HG02678 (cell line): ENCODE measurements around the gene C16orf92.
"Not testable (repeated sequence)": the region's sequence is repeated elsewhere in the genome, so short reads cannot be mapped to it uniquely, and the experiment has no call there.

Experiments
- ATAC-seq: cut with Tn5 transposase; IDR thresholded peaks from one replicate; pipeline ENCODE4 v1.9.1; 2021; ENCODE audit warnings: mild to moderate bottlenecking, moderate library complexity; ENCODE audit not compliant: unreplicated experiment

C16orf92 gene

DNA sequence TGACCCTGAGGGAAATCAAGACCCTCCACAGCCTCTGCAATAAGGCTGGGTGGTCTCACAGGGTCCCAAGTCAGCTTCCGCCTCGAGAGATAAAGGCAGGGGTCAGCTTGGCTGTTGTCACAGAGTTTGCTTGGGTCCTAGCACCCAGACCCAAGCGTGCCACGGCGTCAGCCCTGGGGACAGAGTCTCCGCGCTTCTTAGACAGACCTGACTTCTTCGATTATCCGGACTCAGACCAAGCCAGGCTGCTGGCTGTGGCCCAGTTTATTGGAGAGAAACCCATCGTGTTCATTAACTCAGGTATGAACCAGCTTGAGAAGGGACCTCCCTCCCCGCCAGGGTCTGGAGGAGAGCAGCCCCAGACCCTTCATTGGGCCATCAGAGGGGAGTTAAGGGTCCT, 588 bp downstream of the C16orf92 start:
- ATAC-seq, result no peak

DNA sequence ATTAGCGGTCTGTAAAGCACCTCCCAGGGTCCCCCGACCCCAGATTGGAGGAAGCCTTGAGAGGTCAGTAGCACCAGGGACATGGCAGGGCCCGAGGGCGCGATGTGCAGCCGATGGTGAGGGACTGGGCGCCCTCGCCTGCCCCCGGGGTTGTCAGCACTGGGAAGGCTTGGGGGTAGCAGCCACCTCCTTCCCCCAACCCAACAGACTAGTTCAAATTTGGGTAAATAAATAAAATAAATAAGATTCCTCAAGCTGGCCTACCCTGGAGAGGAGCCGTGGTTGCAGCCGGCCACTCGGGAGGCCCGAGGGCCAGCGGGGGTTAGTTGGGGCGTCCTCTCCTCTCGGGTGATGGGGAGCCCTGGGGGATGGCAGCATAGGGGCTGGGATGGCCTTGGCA, 1.5 kb downstream of the C16orf92 start:
- ATAC-seq, result no peak

DNA sequence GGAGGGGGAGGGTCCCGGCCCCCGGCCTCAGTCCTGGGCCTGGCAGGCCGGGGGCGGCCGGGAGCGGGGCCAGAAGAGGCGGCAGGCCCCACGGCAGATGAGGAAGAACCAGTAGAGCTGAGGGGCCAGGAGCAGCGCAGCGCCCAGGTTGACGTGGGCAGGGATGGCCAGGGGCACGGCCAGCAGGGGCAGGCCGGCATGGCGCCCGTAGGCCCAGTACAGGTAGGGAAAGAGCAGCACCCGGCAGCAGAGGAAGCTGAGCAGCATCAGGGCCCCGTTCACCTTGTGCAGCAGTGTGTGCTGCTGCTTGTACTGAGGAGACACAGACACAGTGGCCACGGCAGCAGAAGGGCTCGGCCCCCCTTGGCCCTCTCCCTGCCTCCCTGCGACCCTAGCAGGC, 2.2 kb downstream of the C16orf92 start:
- no peak for ATAC-seq

DNA sequence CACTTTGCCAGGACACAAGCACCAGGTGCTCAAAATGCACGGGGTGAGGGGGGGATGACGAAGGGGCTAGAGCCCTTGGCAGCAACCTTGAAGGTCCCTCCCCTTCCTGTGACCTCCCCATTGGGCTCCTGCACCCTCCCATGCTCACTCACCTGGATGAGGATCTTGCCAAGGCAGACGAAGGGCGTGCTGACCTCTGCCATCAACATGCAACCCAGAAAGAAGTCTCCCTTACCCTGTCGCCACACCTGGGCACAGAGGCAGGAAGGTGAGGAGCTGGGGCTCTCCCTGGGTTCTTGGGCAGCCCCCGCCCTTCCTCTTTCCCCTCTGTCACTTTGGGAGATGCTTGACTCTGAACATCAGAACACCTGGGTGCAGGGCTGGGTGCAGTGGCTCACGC, 2.6 kb downstream of the C16orf92 start:
- no peak for ATAC-seq

DNA sequence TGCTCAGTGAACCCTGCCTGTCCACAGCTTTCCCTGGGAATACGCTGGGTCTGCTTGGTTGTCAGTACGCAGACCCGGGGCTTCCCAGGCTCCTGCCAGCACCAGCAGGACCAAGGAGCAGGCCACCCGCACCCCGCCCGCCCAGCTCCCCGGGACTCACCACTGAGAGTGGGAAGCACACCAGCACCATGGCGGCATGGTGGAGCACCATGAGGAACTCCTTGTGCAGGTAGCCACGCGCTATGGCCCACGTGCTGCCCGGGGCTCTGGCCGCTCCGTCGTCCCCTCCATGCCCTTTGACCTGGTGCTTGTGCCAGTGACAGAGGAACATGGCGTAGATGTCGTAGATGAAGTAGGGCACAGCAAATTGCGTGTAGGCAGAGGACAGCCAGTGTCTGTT, 3.5 kb downstream of the C16orf92 start:
- no peak for ATAC-seq

DNA sequence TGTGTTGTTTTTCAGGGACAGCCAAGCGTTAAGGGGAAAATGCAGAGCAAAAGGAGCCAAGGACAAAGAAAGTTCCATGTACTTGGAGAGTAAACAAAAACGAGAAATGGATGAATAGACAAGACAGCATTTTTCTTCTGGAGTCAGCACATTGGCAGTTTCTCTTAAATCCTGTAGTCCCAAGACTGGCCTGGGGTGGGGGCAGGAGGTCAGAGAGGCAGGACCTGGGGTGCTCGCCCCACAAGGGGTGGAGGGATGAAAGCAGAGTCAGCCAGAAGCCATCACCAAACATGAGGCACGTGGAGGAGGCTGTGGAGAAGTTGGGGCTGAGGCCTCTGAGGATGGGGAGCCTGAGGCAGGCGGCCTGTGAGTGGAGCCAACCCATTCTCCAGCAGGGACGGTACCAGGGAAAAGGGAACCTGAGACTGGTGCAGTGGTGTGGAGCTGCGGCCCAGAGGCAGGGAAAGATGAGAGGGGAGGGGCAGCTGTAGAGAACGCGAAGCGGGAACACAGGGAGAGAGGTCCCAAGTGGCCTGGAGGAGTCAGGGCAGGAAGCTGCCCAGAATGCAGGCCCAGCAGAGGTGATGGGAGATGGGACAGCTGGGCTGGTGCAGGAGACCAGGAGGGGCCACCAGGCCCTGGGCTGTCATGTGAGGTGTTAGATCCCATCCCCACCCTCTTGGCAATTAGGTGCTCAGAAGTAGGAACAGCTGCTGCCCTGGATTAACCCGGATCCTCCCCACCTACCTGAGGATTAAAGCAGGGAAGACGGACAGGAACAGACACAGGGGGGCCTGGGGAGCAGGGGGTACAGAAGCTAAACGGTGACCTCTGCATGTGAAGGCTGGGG, 4.8 kb downstream of the C16orf92 start:
- no peak for ATAC-seq

DNA sequence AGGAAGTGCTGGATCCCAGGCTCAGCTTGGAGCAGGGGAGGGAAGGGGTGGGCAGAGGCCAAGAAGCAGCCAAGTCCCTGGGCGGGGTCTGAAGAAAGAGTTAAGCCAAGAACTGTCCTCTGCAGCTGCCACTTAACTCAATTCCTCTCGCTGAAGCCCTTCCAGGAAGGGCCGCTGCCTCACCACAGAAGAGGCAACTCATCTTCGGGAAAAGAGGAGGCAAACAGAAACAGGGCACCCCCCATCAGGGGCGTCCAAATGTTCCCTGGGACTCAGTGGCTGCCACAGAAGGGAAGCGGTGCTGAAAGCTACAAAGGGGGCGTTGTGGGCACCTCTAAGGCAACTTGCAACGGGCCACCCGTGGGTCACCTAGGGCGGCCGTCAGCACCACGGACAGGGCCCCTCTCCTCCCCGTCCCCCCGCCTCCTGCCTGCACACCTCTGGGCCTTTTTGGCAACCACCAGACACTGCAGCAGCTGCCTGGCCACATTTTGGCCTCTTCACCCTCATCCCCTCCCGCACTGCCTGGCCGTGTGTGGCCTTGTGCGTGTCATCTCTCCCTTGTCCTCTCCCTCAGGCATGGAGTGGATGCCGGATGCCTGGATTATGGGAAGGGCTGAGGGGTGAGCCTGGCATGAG, 5.6 kb downstream of the C16orf92 start:
- no peak for ATAC-seq

DNA sequence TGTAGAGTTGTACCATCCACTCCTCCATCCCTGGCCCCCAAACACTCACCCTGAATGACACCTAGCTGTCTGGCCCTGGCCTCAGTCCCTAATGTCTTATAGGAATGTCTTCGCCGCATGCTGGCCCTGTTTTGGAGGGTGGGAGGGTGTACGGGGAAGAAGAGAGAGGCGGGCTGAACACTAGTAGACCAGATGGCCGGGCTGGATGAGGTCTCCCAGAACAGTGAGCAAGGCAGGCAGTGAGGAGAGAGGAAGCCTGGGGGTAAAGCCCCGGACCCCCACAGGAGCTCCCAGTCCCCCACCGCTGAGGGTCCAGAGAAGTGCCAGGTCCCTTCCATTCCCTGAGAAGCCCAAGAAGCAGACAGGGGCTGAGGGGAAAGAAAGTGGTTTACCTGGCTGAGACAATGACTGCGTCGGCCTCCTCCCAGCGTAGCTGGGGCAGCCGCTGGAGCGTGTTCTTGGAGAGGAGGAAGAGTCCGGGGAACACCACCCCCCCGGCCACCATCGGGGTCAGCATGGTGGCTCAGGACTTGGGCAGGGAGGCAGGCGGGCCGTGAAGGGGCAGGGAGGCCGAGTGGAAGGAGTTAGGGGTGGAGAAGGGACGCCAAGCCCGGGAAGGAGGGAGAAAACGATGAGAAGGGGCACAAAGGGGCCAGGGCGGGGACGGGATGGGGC, 7.2 kb downstream of the C16orf92 start:
- no peak for ATAC-seq

DNA sequence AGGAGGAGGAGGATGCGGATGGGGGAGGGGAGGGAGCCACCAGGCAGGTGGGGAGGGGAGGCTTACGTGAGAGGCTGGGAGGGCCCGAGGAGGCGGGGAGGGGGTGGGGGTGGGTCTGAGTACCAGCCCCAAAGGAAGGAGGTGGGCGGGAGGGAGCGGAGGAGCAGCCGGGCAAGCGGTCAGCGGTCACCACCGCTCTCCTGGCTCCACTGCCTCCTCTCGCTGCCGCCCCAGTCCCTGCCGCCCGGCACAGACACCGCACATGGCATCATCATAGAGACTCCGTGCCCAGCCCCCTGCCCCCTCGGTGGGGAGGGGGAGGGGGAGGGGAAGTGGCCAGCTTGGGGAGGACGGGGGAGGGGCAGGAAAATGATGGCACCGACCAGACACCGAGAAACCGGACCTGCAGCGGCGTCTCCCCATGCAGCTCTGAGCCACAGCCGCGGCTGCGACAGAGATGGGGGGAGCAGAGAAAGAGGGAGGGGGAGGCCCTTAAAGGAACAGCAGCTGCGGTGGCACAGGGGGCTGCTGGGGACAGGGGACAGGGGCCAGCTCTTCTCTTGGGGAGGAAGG, 7.9 kb downstream of the C16orf92 start, which contains the start of gene TLCD3B:
Gene TLCD3B, minus strand, starts transcription at position 431 of the 573 bp plus-strand sequence. CDS start 744 bp downstream, outside the sequence.
- ATAC-seq, result no peak

DNA sequence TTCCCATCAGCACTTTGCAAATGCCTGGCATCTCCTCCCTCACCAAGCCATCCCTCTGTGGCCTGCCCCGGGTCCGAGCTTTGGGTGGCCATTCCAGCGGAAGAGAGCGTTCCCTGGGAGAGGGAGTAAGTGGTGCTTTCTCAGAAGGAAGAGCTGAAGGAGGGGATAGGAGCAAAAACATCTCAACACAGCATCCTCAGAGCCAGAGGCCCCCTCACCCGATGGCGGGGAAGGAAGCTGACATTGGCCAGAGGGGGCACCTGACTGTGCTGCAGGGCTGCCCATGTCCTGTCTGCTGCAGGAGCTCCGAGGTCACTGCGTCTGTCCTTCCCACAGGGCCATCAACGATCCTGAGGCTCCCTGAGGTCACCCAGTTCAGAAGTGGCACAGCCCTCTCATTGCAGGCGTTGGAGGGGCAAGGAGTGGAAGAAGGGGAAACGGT, 8.5 kb downstream of the C16orf92 start:
- ATAC-seq, result no peak

DNA sequence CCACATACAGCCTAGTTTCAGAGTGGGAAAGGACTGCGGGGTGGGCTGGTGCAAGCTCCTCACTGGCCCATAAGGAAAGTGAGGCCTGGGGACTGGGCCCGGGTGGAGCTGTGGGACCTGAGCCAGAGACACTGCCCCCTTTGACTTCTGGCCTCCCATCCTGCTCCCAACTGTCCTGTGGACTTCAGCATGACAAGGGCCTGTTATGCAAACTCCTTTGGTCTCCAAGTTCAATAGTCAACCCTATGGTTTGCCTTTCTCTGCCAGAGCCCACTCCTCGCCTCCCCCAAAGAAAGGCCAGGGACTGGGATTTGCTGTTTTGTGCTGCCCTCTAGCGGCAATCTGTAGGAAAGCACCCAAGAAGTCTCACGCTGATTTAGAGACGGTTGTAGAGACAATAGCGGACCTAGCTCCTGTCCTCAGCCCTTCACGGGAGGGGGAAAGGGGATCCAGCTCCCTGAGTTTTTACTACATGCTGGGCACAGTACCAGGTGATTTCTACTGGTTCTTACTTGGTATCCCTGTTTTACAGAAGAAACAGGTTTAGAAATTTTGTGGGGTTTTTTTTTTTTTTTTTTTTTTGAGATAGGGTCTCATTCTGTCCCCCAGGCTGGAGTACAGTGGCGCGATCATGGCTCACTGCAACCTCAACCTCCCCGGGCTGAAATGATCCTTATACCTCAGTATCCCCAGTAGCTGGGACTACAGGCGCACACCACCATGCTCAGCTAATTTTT, 9.3 kb downstream of the C16orf92 start:
- no peak for ATAC-seq

DNA sequence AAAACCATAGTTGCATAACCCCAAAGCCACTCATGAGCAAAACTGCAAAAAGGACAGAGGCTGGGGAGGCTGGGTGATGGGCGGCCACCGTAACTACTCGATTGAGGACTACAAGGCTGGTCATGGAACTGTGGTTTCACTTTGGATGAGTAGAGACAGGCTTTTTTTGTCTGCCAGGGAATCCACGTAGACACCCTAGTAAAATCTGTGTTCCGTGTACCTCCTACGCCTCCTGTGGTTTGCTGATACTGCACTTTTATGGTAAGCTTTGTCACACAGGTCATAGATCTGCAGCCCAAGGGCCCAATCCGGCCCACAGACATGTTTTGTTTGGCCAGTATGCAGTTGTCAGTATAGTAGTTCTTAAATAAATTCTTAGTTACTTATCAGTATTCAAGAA, 10.3 kb downstream of the C16orf92 start:
- no peak for ATAC-seq

DNA sequence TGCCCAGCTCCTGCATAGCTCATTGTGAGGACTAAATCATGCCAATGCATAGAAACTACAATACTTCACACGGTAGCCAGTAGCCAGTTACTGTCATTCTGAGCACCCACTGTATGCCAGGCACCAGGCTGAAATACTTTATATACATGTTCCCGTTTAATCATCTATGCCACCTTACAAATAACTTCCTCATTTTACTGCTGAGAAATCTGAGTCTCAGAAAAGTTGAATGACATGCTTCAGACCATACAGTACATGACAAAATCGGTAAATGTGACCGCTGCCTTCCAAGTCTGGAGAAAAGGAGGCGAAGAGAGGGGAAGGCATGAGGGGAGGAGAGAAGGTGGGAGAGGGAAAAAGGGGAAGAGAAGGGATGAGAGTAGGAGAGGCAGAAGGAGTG, 17.2 kb downstream of the C16orf92 start:
- no peak for ATAC-seq

DNA sequence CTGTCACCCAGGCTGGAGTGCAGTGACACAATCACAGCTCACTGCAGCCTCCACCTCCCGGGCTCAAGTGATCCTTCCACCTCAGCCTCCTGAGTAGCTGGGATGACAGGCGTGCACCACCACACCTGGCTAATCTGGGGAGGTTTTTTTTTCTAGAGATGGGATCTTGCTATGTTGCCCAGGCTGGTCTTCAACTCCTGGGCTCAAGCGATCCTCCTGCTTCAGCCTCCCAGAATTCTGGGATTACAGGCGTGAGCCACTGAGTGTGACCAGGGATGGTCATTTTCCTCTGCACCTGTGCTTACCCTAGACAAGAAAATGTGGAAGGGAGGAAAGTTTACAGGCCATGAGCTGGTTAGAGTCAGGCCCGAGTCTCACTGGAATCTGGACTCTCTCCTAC, 17.7 kb downstream of the C16orf92 start:
- ATAC-seq, result not testable (repeated sequence)

DNA sequence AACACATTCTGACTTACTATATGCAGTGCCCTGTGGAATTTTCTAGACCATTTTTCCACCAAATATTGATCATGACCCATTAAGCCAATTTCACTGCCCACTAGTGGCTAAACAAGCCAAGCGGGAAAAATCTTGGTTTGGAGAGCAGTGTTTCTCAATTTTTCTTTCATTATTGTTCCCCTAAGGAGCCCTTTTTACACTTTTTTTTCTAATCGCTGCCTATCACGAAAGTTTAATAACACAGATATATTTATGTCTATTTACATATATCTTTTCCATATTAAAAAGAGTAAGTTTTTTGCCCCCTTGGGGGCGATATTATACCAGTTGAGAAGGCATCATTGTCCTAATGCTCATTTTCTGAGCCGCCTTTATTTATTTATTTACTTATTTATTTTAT, 18.8 kb downstream of the C16orf92 start:
- ATAC-seq, result no peak

DNA sequence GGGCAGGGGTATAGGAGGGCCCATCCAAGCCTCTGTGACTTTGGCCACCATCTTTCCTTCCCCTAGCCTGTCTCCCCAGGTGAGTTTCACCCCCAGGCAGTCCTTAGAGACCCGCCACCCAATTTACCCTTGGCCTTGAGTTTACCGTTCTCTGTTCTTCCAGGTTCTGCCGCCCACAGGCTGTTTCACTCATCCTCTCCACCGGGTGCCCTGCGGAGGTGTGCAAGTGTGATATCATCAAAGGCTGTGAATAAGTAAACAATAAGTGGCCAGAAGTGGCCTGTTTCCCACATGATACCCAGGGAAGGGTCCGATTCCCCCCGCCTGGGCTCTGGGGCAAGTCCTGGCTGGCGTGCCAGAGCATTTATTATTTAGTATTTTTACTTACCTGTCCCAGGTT, 23.2 kb downstream of the C16orf92 start:
- no peak for ATAC-seq

DNA sequence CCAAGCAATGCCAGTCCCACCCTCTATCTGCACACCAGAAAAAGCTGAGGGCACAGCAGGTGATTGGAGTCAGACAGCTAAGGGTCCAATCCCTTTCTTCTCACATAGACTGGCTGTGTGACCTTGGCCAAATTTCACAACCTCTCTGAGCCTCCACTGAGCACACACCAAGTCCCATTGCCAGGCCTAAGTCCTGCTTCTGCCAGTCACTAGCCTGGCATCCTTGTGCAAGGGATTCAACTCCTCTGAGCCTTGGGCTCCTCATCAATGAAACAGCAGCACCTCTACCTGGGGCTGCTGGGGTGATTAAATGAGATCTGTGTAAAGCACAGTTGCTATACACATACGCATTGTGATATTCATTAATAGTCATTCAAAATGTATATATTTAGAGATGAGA, 23.6 kb downstream of the C16orf92 start:
- no peak for ATAC-seq

DNA sequence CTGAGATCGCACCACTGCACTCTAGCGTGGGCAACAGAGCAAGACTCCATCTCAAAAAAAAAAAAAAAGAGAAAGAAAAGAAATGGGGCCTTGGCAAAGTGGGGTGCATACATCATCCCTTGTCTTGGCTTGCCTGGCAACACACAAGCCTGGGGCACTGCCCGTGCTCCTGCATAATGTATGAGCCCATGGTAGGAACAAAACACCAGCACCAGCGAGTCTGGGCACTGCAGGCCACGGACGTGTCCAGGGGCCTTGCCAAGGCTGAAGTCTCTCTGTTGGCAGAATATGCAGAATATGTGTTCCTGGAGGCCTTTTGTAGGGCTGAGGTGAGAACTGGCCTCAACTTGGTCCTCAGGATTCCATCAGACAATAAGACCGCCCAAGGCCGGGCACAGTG, 26.9 kb downstream of the C16orf92 start:
- ATAC-seq, result no peak

DNA sequence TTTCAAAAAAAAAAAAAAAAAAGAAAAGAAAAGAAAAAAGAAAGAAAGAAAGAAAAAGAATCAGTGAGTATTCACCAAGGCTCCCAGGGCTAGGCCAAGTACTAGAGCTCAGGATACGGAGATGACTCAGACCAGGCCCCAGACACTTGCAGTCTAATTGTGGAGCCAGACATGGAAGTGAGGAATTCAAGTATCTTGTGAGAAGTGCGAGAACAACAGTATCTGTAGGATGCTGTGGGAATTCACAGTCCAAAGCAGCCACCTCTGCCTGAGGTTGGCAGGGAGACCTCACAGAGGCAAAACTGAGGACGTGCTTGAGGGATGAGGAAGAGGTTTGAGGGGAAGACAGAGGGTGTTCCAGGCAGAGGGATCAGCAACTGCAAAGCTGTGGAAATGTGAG, 28.5 kb downstream of the C16orf92 start:
- no peak for ATAC-seq

DNA sequence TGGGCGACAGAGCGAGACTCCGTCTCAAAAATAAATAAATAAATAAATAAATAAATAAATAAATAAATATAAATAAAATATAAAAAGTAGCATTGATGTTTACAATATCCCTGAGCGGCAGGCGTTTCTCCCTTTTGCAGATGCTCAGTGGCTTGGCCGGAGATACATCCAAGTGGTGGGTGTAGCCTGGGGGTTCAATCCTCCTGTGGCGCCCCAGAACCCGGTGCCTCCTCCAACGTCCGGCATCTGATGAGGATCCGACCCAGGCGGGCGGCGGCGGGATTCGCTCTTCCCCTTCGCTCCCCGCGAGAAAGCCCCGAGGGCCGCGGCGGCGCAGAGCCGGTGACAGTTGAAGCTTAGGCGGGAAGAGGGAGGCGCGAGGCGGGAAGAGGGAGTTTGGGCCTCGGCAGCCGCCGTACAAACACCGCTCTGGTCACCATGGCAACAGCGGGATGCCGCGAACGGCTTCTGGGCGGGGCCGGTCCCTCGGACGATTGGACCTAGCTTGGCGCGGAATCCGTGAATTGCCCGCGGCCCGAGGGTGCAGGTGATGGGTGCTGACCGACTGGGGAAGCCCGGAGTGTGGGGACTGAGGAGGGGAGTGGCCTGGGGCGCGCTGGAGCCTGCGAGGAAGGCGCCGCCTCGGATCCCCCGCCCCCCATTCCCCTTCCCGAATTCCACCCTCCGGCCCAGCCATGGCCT, 29.8 kb downstream of the C16orf92 start:
- ATAC-seq, result peak; percentile 79
